ENCODE results near the gene LACRT. TPM values are rescaled to one million over a fixed set of nuclear protein-coding genes. Genes with fewer than 3 reads are reported as not detected.
A peak's percentile ranks its signal among the peaks of the same experiment; 100 is the strongest.

Gene LACRT
- total and polyA plus RNA-seq, 9 donors: not detected

GRCh38 chr12:54603173-54603814 is 31.4 kb downstream of the LACRT start:
- WGBS (ENCODE audit: insufficient coverage): 0% methylated on average over 4 of the region's 8 CpGs
- no peaks in the 10 kb centered on the region for H3K27me3 ChIP-seq (ENCODE audit: control insufficient read depth, insufficient read depth, low read length)
- H3K27ac ChIP-seq (ENCODE audit: low read length): no peak overlapping the region
- peak; percentile 78 for DNase-seq
- no peaks in the 10 kb centered on the region for H3K36me3 ChIP-seq (ENCODE audit: control insufficient read depth, insufficient read depth, low read length)
- H3K9me3 ChIP-seq (replicated peaks; ENCODE audit: control insufficient read depth, low read depth, low read length): no peaks in the 10 kb centered on the region
- no peaks in the 10 kb centered on the region for H3K4me1 ChIP-seq (ENCODE audit: control insufficient read depth, insufficient read depth, low read length)
- H3K4me3 ChIP-seq (ENCODE audit: low read length): no peak overlapping the region

- Histone ChIP-seq H3K27ac (ENCODE audit: low read length) (no peak overlapping the region), H3K27me3 (ENCODE audit: control insufficient read depth, insufficient read depth, low read length) (no peaks in the 10 kb centered on the region), H3K36me3 (ENCODE audit: control insufficient read depth, insufficient read depth, low read length) (no peaks in the 10 kb centered on the region), H3K4me1 (ENCODE audit: control insufficient read depth, insufficient read depth, low read length) (no peaks in the 10 kb centered on the region), H3K4me3 (ENCODE audit: low read length) (no peak overlapping the region), H3K9me3 (replicated peaks; ENCODE audit: control insufficient read depth, low read depth, low read length) (no peaks in the 10 kb centered on the region)
- DNase-seq: no peak
- 0% methylated on average over 1 of the region's 2 CpGs for WGBS (ENCODE audit: insufficient coverage)
These were observed 32.0 kb downstream of the LACRT start for GRCh38 chr12:54602661-54603060.

- H3K27me3 ChIP-seq (ENCODE audit: control insufficient read depth, insufficient read depth, low read length): no peaks in the 10 kb centered on the region
- WGBS (ENCODE audit: insufficient coverage): 38% methylated on average over 4 of the region's 4 CpGs
- H3K4me3 ChIP-seq (ENCODE audit: low read length): no peak overlapping the region
- no peak overlapping the region for H3K27ac ChIP-seq (ENCODE audit: low read length)
- no peaks in the 10 kb centered on the region for H3K4me1 ChIP-seq (ENCODE audit: control insufficient read depth, insufficient read depth, low read length)
- DNase-seq: no peak
- H3K9me3 ChIP-seq (replicated peaks; ENCODE audit: control insufficient read depth, low read depth, low read length): no peaks in the 10 kb centered on the region
- no peaks in the 10 kb centered on the region for H3K36me3 ChIP-seq (ENCODE audit: control insufficient read depth, insufficient read depth, low read length)
These were observed 32.9 kb downstream of the LACRT start for GRCh38 chr12:54601841-54602240.

GRCh38 chr12:54598970-54599369 is 35.7 kb downstream of the LACRT start:
- no peaks in the 10 kb centered on the region for H3K9me3 ChIP-seq (replicated peaks; ENCODE audit: control insufficient read depth, low read depth, low read length)
- H3K4me3 ChIP-seq (ENCODE audit: low read length): no peak overlapping the region
- H3K27me3 ChIP-seq (ENCODE audit: control insufficient read depth, insufficient read depth, low read length): no peaks in the 10 kb centered on the region
- H3K27ac ChIP-seq (ENCODE audit: low read length): no peak overlapping the region
- no peaks in the 10 kb centered on the region for H3K36me3 ChIP-seq (ENCODE audit: control insufficient read depth, insufficient read depth, low read length)
- no peak for DNase-seq
- 69% methylated on average over 5 of the region's 5 CpGs for WGBS (ENCODE audit: insufficient coverage)
- no peaks in the 10 kb centered on the region for H3K4me1 ChIP-seq (ENCODE audit: control insufficient read depth, insufficient read depth, low read length)

- H3K9me3 ChIP-seq (replicated peaks; ENCODE audit: control insufficient read depth, low read depth, low read length): no peaks in the 10 kb centered on the region
- no peak overlapping the region for H3K27ac ChIP-seq (ENCODE audit: low read length)
- H3K27me3 ChIP-seq (ENCODE audit: control insufficient read depth, insufficient read depth, low read length): peaks cover 4% of the 10 kb centered on the region
- no peak overlapping the region for H3K4me3 ChIP-seq (ENCODE audit: low read length)
- H3K4me1 ChIP-seq (ENCODE audit: control insufficient read depth, insufficient read depth, low read length): no peaks in the 10 kb centered on the region
- H3K36me3 ChIP-seq (ENCODE audit: control insufficient read depth, insufficient read depth, low read length): no peaks in the 10 kb centered on the region
- peak; percentile 76 for DNase-seq
- 44% methylated on average over 2 of the region's 3 CpGs for WGBS (ENCODE audit: insufficient coverage)
These were observed 38.2 kb downstream of the LACRT start for GRCh38 chr12:54596526-54596946.

GRCh38 chr12:54595471-54595870 is 39.2 kb downstream of the LACRT start:
- no peak overlapping the region for H3K4me3 ChIP-seq (ENCODE audit: low read length)
- WGBS (ENCODE audit: insufficient coverage): no CpG with 5 or more reads among the region's 3 CpGs
- peaks cover 4% of the 10 kb centered on the region for H3K4me1 ChIP-seq (ENCODE audit: control insufficient read depth, insufficient read depth, low read length)
- no peaks in the 10 kb centered on the region for H3K36me3 ChIP-seq (ENCODE audit: control insufficient read depth, insufficient read depth, low read length)
- no peaks in the 10 kb centered on the region for H3K9me3 ChIP-seq (replicated peaks; ENCODE audit: control insufficient read depth, low read depth, low read length)
- peaks cover 10% of the 10 kb centered on the region for H3K27me3 ChIP-seq (ENCODE audit: control insufficient read depth, insufficient read depth, low read length)
- DNase-seq: no peak
- H3K27ac ChIP-seq (ENCODE audit: low read length): no peak overlapping the region

- H3K4me3 ChIP-seq (ENCODE audit: low read length): no peak overlapping the region
- H3K27ac ChIP-seq (ENCODE audit: low read length): no peak overlapping the region
- WGBS (ENCODE audit: insufficient coverage): 60% methylated on average over 1 of the region's 5 CpGs
- H3K36me3 ChIP-seq (ENCODE audit: control insufficient read depth, insufficient read depth, low read length): no peaks in the 10 kb centered on the region
- no peaks in the 10 kb centered on the region for H3K9me3 ChIP-seq (replicated peaks; ENCODE audit: control insufficient read depth, low read depth, low read length)
- peaks cover 9% of the 10 kb centered on the region for H3K4me1 ChIP-seq (ENCODE audit: control insufficient read depth, insufficient read depth, low read length)
- peaks cover 25% of the 10 kb centered on the region for H3K27me3 ChIP-seq (ENCODE audit: control insufficient read depth, insufficient read depth, low read length)
- DNase-seq: no peak
These were observed 41.0 kb downstream of the LACRT start for GRCh38 chr12:54593725-54594124.

- Histone ChIP-seq H3K9me3 (replicated peaks; ENCODE audit: control insufficient read depth, low read depth, low read length) (no peaks in the 10 kb centered on the region), H3K36me3 (ENCODE audit: control insufficient read depth, insufficient read depth, low read length) (no peaks in the 10 kb centered on the region), H3K27me3 (ENCODE audit: control insufficient read depth, insufficient read depth, low read length) (peaks cover 28% of the 10 kb centered on the region), H3K4me1 (ENCODE audit: control insufficient read depth, insufficient read depth, low read length) (peaks cover 12% of the 10 kb centered on the region), H3K4me3 (ENCODE audit: low read length) (no peak overlapping the region), H3K27ac (ENCODE audit: low read length) (no peak overlapping the region)
- no peak for DNase-seq
- 56% methylated on average over 3 of the region's 4 CpGs for WGBS (ENCODE audit: insufficient coverage)
These were observed 41.6 kb downstream of the LACRT start for GRCh38 chr12:54593135-54593534.

GRCh38 chr12:54592316-54592715 is 42.4 kb downstream of the LACRT start:
- DNase-seq: no peak
- Histone ChIP-seq H3K36me3 (ENCODE audit: control insufficient read depth, insufficient read depth, low read length) (no peaks in the 10 kb centered on the region), H3K27me3 (ENCODE audit: control insufficient read depth, insufficient read depth, low read length) (peaks cover 36% of the 10 kb centered on the region), H3K4me1 (ENCODE audit: control insufficient read depth, insufficient read depth, low read length) (peaks cover 20% of the 10 kb centered on the region), H3K27ac (ENCODE audit: low read length) (no peak overlapping the region), H3K4me3 (ENCODE audit: low read length) (no peak overlapping the region), H3K9me3 (replicated peaks; ENCODE audit: control insufficient read depth, low read depth, low read length) (no peaks in the 10 kb centered on the region)
- 63% methylated on average over 2 of the region's 2 CpGs for WGBS (ENCODE audit: insufficient coverage)

- no peaks in the 10 kb centered on the region for H3K9me3 ChIP-seq (replicated peaks; ENCODE audit: control insufficient read depth, low read depth, low read length)
- no peak overlapping the region for H3K27ac ChIP-seq (ENCODE audit: low read length)
- H3K4me1 ChIP-seq (ENCODE audit: control insufficient read depth, insufficient read depth, low read length): peaks cover 30% of the 10 kb centered on the region
- no peaks in the 10 kb centered on the region for H3K36me3 ChIP-seq (ENCODE audit: control insufficient read depth, insufficient read depth, low read length)
- WGBS (ENCODE audit: insufficient coverage): 46% methylated on average over 4 of the region's 7 CpGs
- H3K4me3 ChIP-seq (ENCODE audit: low read length): no peak overlapping the region
- DNase-seq: no peak
- peaks cover 38% of the 10 kb centered on the region for H3K27me3 ChIP-seq (ENCODE audit: control insufficient read depth, insufficient read depth, low read length)
These were observed 43.6 kb downstream of the LACRT start for GRCh38 chr12:54590978-54591591.

Data from muscle of leg (tissue), 11 donors.